Activated CD8-positive, alpha-beta memory T cell treated with anti-CD3 and anti-CD28 coated beads, Interleukin-2, amount 50 U/mL, for 4 hours (primary cell): ENCODE measurements around the gene AKAP6.

Experiments
- DNase-seq: peaks from one replicate; pipeline ENCODE4 v3.0.0-alpha.2; 2020

AKAP6 gene

DNA sequence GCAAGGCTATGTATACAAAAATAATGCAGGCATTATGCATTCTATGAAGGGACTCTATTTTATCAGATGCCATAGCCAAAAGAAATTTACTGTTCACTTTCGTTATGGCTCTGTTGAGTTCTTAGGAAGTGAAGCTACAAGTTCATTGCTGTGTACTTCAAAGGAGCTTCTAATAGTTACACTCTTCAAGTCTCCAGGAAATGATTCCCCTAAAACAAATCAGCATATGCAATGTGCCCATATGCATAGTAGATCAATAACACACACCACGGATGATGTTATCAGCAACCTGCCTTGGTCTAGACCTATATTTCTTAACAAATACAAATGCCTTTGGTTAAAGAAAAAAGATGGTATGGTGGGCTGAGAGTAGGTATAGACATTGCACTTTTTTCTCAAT lies 83.4 kb downstream of the AKAP6 start:
- no peak for DNase-seq

DNA sequence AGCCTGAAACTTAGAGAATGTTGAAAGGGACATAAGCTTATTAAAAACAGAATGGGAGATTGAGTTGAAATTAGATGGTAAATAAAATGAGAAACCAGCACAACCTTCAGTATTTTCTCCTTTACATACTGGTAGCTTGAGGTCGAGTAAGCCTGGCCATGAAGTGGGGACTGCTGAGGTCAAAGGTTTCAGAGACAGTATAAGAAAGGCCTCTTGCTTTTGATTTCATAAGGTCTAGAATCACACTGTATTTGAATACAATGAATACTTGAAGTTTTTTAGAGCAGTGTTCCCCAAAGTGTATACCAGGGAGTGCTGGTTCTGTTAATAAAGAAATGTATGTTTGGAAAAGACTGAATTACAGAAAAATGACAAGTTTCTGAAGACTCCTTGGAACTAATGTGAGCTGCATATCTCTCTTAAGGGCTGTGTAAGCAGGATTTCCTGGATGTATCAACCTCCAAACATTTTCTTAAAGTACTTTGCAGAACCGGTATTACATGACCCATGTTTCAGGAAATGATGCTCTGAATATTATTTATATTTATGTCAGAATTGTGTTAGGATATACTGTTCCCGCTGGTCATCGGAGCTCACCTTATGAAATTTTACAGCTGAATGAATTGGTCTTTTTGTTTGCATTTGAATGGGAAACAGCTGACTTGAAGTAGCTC lies 85.0 kb downstream of the AKAP6 start:
- DNase-seq: no peak

DNA sequence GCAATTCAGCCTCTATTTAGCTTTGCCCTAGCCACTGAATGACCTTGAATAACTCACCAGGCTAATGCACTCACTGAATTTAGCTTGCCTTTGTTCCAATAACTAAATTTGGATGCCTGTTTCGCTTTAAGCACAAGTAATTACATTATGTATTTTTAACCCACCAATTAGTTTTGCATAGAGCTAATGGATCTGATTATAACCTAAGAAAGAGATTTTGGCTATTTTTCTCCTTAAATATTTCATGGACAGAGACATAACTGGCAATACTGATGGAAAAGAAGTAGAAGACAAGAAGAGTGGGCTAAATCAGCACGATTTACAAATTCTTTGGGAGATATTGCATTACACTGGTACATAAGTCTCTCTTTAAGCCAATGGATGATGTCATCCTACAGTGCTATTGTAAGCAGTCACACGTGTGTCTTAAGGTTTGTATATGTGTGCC lies 85.7 kb downstream of the AKAP6 start:
- DNase-seq: no peak

DNA sequence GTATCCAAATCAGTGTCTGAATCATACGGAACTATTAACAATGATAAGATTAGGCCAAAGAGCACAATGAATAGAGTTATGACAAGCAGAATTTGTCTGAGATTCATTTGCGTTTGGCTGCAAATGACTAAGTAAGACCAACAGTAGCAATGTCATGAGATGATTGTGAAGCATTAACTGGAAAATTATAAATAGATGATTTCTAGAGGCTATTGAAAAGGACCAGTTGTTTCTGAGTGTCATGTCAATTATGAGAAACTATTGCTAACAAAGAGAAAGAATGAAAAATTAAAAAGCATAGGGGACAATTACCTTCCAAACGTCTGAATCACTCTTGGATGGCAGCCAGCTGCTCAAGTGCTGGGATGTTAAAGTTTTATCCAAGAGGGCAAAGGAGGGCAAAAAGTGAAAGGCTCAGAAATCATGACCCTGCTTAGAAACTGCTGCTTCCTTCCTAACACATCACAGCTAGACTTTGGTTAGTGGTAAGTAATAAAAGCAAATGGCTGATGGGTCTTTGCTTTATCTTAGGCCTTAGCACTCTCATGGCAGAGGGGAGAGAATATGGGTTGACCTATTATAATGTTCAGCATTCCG lies 89.0 kb downstream of the AKAP6 start:
- no peak for DNase-seq

DNA sequence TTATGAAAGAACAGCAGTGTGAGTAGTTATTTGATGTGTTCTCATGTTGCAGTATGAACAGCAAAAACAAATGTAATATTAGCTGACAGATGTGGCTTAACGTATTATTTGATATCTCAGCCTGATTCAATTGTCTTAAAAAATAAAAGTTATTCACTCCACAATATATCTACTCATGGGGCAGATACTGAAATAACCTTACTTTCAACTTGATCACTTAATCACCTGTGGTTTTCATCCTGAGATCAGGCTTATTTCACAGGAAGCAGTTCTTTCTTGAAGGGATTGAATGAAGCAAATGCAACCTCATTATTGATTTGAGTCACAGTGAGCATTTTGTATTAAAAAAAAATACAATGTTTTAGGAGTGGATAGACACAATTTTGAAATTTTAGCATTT lies 90.3 kb downstream of the AKAP6 start:
- no peak for DNase-seq

DNA sequence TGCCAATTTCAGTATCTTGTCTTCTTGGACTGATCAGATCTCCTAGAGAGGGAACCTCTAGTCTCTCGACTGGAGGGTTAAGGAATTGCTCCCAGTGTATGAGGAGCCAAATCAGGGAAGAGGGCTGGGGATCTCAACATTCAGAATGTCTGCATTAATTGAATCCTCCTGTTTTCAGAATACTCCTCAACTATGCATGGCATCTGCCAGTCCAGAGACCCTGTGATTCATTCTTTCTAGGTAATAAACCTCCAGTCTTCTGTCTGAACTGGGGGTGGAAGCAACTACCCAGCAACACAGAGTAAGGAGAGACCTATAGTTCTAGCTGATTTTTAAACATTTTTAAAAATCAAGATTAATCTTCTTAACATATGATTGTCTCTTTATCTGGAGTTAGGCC lies 92.7 kb downstream of the AKAP6 start:
- DNase-seq: no peak

DNA sequence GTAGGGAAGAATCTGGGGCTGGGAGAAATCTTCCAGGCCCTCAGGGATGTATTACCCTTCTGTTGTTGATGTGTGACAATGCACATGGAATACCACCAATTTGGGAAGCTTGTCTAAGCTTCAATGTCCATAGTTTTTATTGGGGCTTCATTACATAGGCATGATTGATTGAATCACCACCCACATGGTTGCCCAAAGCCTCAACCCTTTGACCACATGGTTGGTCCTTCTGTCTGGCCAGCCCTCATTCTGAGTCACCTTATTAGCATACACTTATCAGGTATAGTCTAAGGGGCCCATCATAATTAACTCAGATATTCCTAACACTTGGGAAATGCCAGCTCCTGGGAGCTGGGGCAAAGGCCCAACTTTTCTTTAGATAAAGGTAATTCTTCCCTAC lies 93.3 kb downstream of the AKAP6 start:
- DNase-seq: no peak

DNA sequence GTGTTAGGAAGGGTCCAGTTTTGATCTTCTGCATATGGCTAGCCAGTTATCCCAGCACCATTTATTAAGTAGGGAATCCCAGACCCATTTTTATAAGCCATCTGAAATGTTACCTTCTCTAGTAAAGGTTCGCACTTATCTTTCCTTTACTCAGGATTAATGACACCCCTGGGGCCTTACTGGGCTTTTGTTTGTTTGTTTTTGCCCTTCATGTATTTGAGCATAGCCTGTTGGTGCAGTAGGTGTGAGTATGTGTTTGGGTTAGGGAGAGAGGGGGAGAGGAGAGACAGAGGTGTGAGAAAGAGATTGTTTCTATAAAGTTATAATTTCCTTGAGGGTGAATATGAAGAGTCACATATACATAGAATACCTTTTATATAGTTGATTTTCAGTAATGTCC lies 96.9 kb downstream of the AKAP6 start:
- no peak for DNase-seq

DNA sequence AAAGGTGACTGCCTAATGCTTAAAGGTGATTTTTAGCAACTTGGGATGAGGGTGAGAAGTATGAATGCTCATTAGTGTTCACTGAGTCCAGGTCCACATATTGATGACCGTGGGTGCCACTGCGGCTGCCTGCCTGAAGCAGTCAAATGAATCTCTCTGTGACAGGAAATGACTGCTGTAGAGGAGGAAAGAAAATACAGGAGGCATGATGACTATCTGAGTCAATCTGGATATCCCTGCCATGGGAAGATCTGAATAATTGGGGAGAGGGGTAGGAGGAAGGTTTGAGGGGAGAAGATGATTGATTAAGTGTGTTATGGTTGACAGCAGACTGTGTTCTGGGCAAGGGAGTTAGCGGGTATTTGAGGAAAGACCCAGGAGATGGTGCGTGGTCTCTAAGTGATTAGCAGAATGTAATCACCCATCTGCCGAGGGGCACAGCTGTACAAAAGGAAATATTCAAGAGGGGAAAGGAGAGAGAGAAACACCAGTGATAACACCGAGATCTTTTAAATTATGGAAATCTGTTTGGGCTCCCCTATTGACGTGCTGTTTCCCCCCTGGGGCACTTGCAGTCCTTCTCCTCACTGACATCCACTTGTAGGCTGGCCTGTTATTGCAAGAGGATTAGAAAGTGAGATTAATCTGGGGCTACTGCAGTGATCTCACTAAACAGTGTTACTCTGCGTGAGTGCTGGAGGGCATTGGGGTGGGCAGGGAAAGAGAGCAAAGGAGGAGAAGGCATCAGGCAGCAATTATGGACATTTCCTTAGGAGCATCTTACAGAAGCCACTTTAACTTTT lies 97.7 kb downstream of the AKAP6 start:
- DNase-seq: no peak

DNA sequence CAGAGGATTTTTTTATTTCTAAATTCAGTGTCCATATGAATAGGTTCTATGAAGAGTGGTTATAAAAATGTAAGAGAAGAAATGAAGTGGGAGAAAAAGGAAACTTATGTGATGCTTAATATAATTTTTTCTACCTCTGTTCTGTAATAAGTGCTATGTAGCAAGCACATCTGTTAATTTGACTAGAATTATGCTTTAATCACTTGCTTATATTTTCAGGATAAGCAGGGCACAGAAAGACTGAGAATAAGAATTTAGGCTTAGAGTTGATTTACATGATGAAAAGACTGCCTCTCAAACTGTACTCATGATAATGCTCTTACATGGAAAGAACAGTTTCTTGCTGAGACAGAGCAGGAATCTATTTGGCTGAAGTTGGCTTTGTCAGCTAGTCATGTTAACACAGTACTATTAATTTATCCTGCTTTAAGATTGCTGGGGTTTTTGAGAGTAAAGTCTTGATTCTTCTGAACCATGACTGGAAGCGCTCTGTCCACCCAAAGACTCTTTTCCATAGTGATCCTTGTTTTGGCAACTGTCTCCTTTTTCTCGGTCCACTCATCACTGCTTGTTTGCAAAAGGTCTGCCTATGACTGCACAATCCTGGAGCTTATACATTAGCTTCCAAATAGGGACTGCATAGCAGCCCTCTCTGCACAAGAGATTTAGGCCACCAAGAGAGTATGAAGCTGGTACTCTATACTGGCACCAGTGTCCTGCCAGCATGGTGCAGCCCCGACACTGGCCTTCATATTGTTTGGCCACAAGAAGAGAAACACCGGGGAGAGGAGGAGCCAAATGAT lies 98.8 kb downstream of the AKAP6 start:
- DNase-seq: no peak

DNA sequence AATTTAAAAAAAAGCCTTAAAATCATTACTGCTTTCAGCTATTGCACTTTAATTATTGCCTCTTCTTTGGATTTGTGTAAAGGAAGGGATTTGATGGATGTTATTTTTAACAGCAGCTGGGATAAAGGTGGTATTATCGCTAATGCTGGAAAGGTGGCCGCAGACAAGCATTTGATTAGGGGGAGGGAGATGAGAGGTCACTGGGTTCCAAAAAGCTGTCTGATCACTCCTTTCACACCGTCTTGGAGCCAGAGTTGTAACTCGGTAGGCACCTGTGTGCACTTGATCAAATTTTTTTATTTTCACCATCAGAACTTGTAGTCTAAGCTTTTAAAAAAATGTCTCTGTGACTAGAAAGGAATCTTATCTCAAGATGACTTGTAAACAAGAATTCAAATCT lies 99.8 kb downstream of the AKAP6 start:
- no peak for DNase-seq

DNA sequence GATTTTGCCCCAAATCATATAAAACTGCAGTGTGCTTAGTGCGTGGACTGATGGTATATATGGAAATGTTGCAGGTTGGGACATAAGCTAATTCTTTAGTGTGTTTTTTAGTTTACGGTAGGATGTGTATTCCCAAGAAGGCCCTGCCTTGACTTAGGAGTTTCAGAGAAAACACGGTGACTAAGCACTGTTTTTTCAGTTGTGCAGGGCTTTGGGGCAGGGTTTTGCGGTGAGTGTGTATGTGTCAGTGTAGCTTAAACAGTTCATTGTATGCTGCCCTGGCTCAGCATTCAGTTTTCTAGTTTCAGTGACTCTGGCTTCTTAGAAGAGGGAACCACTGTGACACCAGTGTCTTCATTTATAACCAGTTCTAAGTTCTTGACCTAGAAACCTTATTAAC lies 101.2 kb downstream of the AKAP6 start:
- DNase-seq: no peak

DNA sequence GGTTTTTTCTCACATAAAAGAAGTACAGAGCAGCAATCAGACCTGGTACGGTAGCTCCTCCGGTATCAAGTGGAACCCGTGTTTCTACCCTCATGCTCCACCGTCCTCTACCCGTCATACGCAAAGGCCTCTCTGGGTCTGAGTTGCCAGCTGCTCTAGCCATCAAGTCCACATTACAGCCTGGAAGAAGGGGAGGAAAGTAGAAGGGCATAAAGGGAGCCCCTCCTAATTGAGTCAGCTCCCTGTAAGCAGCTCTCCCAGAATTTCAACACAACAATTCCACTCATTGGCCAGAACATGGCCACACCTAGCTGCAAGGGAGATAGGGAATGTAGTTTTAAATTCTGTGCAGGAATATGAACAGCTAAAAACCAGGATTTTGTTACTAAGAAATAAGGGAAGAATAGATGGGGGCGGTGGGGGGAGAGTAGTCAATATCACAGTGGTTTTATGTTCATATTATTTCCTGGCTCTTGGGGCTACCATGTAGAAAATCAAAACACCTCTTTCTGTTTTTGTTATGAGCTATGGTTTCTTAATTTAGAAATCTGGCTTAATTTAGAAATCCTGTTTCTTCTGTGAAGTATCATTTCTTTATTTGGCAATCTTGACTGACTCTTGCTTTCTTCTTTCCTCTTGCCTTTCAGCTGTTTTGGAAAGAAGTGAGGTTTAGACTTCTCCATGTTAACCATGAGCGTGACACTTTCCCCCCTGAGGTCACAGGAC lies 103.9 kb downstream of the AKAP6 start:
- DNase-seq: no peak

DNA sequence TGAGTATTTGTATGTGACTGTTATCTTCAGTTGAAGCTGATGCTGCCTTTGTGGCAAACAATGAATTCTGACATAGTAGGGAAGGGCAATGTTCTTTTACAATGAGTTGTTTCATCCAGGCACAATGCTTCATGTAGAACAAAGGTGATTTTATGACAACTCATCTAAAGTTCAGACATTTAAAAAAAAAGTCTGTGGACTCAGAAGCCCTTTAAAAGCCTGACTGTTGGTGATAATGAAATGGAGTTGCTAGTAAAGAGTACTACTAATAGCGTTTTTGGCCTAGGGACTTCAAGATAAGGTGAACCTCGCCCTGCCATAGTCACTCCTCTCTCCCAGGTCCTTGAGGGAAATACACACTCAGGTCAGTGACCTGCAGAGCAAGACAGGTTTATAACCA lies 105.1 kb downstream of the AKAP6 start:
- no peak for DNase-seq

DNA sequence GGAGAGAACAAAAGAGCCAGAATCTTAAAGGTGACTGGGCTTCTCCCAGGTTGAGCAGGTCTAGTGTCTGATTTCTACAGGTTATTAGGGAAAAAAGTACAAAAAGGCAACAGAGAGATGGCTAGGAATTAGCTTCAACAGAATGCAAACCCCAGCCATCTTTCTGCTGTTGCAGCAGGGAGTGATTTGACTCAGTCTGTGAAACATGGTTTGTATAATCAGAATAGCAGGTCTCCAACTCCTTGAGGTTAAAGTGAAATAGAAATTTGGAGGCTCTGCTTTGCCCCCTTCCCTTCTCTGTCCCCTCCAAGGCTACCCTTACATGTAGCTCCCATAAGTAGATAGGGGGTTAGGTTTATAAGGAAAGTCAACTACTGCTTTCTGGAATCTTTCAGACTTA lies 105.8 kb downstream of the AKAP6 start:
- no peak for DNase-seq

DNA sequence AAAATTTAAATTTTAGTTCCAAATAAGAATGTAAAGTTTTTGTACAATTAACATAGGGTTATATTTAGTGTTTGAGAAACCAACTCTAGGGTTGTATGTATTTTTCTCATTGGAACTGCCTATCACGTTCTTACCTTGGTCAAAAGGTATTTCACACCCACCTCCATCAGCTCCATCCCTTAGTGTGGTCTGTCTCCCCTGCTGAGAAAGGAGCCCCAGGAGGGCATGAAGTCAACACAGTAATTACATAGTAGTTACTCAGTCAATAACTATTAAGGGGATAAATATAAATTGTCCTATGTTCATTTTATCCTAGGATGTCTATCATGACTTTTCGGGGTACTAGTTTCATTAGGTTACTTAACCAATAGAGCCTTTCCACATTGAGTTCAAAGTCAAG lies 106.3 kb downstream of the AKAP6 start:
- no peak for DNase-seq

DNA sequence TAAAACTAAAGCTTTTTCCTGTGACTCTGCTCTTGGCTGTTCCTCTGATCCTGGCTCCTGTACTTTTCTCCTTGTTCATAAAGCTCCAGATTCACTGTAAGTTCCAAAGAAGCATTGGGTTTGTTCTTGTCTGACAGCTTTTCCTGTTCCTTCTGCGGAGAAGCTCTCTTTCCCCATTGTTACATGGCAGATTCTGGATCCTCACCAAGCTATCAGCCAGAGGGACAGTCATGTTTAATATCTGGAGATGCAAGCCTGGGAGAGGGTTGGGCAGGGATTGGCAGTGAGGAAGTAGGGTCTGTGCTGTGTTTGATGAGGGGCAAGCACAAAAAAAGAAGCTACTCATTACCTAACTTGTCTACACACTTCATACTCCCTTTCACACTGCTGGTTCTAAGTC lies 107.9 kb downstream of the AKAP6 start:
- no peak for DNase-seq

DNA sequence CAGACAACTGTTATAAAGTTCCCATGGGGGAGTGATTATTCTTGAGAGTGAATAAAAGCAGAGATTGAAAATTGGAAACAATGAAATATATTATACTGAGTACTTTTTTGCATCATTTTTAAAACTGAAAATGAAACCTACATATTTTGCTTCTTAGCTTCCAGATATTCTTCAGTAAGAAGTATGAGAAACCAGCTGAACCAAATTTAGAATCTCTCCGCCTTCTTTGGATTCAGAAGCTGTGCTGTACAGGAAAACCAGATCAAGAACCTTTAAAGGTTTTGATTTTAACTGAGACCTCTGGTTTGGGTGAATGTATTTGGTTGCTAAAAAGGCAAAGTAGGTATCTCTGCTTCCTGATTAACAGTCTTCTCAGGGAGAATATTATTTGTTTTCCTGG lies 109.4 kb downstream of the AKAP6 start:
- DNase-seq: no peak

DNA sequence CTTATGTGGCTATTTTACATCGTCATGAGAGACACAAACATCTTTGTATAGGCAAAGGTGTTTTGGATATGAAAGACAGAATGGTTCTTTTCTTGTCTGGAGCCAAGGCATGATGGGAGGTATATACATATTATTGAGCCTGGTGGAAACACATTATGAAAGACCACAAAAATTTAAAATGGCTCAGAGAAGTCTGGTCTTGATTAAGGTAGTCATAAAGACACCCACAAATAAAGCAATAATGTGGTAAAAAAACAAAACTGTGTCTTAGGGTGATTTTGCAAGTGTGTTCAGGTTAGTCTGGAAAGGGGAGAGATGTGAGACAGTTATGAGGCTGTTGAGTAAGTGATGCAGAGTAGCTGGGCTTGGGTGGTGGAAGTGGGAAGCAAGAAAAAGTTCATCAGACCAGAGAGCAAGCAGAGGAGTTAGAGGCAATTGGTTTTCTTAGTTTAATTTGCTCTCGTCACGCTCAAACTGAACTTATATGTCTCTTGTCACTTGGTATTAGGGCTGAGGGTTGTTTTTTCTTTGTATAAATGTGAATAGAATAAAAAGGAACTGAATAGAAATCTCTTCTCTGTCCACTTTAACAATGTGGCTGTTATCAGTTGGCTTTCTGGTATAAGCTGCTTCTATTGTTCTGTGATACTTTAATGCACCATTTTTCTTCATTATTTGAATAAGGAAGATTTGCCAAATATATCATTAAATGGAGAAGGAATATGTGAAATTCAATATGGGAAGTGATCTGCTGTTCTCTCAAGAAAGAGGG lies 115.0 kb downstream of the AKAP6 start:
- no peak for DNase-seq

DNA sequence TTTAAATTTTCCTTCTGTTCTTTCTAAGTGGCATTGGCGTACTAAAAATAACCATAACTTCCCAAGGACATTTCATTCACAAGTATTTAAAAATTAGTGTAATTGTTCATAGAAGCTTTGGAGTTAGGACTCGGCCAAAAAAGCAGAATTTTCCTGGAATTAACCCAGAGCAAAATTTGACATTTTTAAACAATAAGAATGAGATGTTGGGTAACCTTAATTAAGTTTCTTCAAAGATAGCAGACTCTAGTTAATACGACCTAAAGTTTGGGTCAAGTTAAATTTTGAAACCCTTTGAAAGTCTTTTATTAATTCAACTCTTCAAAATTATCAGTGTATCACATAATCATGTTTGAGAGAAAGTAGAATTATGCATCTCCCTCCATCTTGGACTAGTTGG lies 118.3 kb downstream of the AKAP6 start:
- no peak for DNase-seq

DNA sequence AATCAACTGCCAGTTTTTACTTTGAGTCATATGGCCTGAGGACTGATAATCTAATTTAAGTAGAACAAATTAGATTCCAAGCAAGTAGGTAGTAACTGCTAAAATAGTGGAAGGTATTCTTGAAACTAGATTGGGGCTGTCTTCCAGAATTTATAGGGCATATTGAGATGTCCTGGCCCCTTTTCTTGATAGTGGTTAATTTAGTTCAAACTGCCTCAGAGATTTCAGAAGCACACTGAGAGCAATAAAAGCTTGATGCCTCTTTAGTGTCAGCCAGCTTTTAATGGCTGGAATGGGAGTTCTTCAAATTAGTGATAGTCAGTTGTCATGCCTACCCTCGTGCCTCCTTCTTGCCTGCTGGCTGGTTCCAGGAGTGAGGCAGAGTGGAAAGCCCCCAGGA lies 120.5 kb downstream of the AKAP6 start:
- DNase-seq: no peak
